Small intestine (tissue), 16 donors: ENCODE data around the gene MBD3L2B. TPM values are rescaled to one million over a fixed set of nuclear protein-coding genes. Genes with fewer than 3 reads are reported as not detected.
"Not testable (repeated sequence)": the region's sequence is repeated elsewhere in the genome, so short reads cannot be mapped to it uniquely, and the experiment has no call there.

Experiments used
- DNase-seq, 2 donors: peaks; one replicate each; pipeline versions ENCODE4 v3.0.0 to v3.0.0-alpha.2; 2013
- FAIRE-seq: peaks from 2 replicates; lab custom pipeline; 2012; peaks lifted over from hg19 to GRCh38; lab: Jason Lieb, UNC
- H3K27ac ChIP-seq, 3 donors: one replicate each; pipeline ENCODE4 v1.5.1; 2013; ENCODE audit warnings: low read length in 2 of 3, mild to moderate bottlenecking in 2 of 3, control low read depth in 1 of 3, inconsistent platforms in 1 of 3, low read depth in 1 of 3, moderate library complexity in 1 of 3
- H3K27me3 ChIP-seq, 3 donors: one replicate each; pipeline ENCODE4 v1.6.1; 2013; ENCODE audit warnings: low read length in 3 of 3, inconsistent platforms in 1 of 3; ENCODE audit not compliant: control insufficient read depth in 3 of 3, insufficient read depth in 3 of 3
- H3K36me3 ChIP-seq, 3 donors: one replicate each; pipeline ENCODE4 v1.6.1; 2013; ENCODE audit warnings: low read length in 3 of 3, inconsistent platforms in 1 of 3, low read depth in 1 of 3, mild to moderate bottlenecking in 1 of 3, moderate library complexity in 1 of 3; ENCODE audit not compliant: control insufficient read depth in 3 of 3, insufficient read depth in 2 of 3
- H3K4me1 ChIP-seq, 3 donors: one replicate each; pipeline ENCODE4 v1.6.1; 2013; ENCODE audit warnings: low read length in 2 of 3, inconsistent platforms in 1 of 3, low read depth in 1 of 3, mild to moderate bottlenecking in 1 of 3, moderate library complexity in 1 of 3; ENCODE audit not compliant: control insufficient read depth in 3 of 3, insufficient read depth in 2 of 3
- H3K4me3 ChIP-seq, 3 donors: one replicate each; pipeline ENCODE4 v1.5.1; 2013; ENCODE audit warnings: low read length in 3 of 3, control low read depth in 1 of 3, inconsistent platforms in 1 of 3, low read depth in 1 of 3, mild to moderate bottlenecking in 1 of 3, moderate library complexity in 1 of 3
- H3K9me3 ChIP-seq, 2 donors: one replicate each; pipeline ENCODE4 v1.6.1; 2013; ENCODE audit warnings: low read depth in 1 of 2, low read length in 1 of 2; ENCODE audit not compliant: control insufficient read depth in 2 of 2, insufficient read depth in 1 of 2
- WGBS, 3 donors: extraction: QIAGEN DNeasy Blood & Tissue Kit; methylation state at CpG; one replicate each; pipeline ENCODE4 v1.1.7; 2013; 5-methylcytosine and 5-hydroxymethylcytosine counted together
- long read RNA-seq, 10 donors: transcript quantifications; one replicate each; lab custom pipeline, GENCODE V29; 2026
- polyA plus RNA-seq, 4 donors: library from polyadenylated mRNA; stranded (reverse) in 3 of 4; unstranded in 1 of 4; fragments of 200-250 nt in 3 of 4; fragments of 120-200 nt in 1 of 4; gene quantifications; one replicate each; pipeline versions ENCODE4 v1.2.1 to v1.2.3, GENCODE V29; 2013
- donor health status: healthy with polysubstance abuse.
- donor health status: control.
- donor health status: control.
- donor health status: Bipolar disorder and iron deficiency.
- donor health status: healthy.

Gene MBD3L2B
- polyA plus RNA-seq, result under 1 TPM in 1 of 4 donors, not detected in 3; 0.09 TPM
- long read RNA-seq, donor 1, result 0 reads
- long read RNA-seq, donor 2, result 0 reads
- long read RNA-seq, donor 3, result 0 reads
- long read RNA-seq, donor 4, result 0 reads
- long read RNA-seq, donor 5, result 0 reads
- long read RNA-seq, donor 6, result 0 reads
- long read RNA-seq, donor 7, result 0 reads
- long read RNA-seq, donor 8, result 0 reads
- long read RNA-seq, donor 9, result 0 reads
- long read RNA-seq, donor 10, result 0 reads

- not testable (repeated sequence) for FAIRE-seq, H3K27ac ChIP-seq, H3K9me3 ChIP-seq, H3K4me3 ChIP-seq, DNase-seq, H3K27me3 ChIP-seq, H3K36me3 ChIP-seq, H3K4me1 ChIP-seq
- WGBS, 3 donors, result no CpG with 5 or more reads among the region's 6 CpGs
These were observed at the start of gene MBD3L2B for GRCh38 chr19:7021331-7021730. Gene MBD3L2B (minus strand): TSS chr19:7021431. CDS start chr19:7021397, 34 bp downstream.

GRCh38 chr19:7069904-7070226, 48.6 kb upstream of the MBD3L2B start:
- DNase-seq (no peak), FAIRE-seq (no peak)
- Histone ChIP-seq H3K36me3 (peaks cover 7 to 35% (median 11%) of the 10 kb centered on the region in 3 donors), H3K9me3 (peaks cover 0 to 14% of the 10 kb centered on the region in 2 donors), H3K4me3 (peak overlapping the region; percentile 82 to 97 (median 84)), H3K4me1 (peaks cover 2 to 6% (median 4%) of the 10 kb centered on the region in 3 donors), H3K27me3 (no peaks in the 10 kb centered on the region), H3K27ac (peak overlapping the region; percentile 28 to 92 (median 90))
- 0 to 1% (median 1%) methylated on average over 12 of the region's 12 CpGs for WGBS, 3 donors

- H3K4me3 ChIP-seq, result peak within 1 kb of the TSS; percentile 82 to 97 (median 84)
- peaks cover 5 to 29% (median 11%) of the 10 kb centered on the region in 3 donors for H3K36me3 ChIP-seq
These were observed 48.0 kb upstream of the MBD3L2B start, which contains the start of gene ZNF557 for GRCh38 chr19:7069042-7069903. Gene ZNF557 (plus strand): TSS chr19:7069703. CDS start chr19:7075075, 5,372 bp downstream.

DNA sequence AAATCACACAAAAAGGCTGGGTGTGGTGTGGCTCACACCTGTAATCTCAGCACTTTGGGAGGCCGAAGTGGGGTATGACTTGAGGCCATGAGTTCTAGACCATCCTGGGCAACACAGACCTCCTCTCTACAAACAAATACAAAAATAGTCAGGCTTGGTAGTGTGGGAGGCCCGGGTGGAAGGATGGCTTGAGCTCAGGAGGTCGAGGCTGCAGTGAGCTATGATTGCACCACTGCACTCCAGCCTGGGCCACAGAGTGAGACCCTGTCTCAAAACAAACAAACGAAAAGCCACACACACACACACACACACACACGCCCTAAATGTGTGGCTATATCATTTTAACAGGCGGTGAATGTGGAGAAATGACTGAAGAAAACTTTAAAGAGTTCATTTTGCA, 47.4 kb upstream of the MBD3L2B start:
- WGBS, 3 donors, result 59 to 73% (median 65%) methylated on average over 6 of the region's 6 CpGs
- H3K27ac ChIP-seq, result peak overlapping the region in 1 of 3 donors; percentile 37

More at GRCh38 chr19:7069042-7069903, 48.0 kb upstream of the MBD3L2B start, which contains the start of gene ZNF557:
- FAIRE-seq (no peak), DNase-seq (peak; percentile 98 to 99)
- peaks cover 2 to 6% (median 4%) of the 10 kb centered on the region in 3 donors for H3K4me1 ChIP-seq
- no peaks in the 10 kb centered on the region for H3K27me3 ChIP-seq
- H3K9me3 ChIP-seq, result peaks cover 0 to 12% of the 10 kb centered on the region in 2 donors
- WGBS, 3 donors, result 1% methylated on average over 53 to 56 of the region's 56 CpGs
- H3K27ac ChIP-seq, result peak within 1 kb of the TSS; percentile 28 to 92 (median 90)

GRCh38 chr19:7067716-7068115, 46.5 kb upstream of the MBD3L2B start:
- 87 to 88% (median 88%) methylated on average over 2 of the region's 2 CpGs for WGBS, 3 donors

More for the DNA sequence above, 47.4 kb upstream of the MBD3L2B start:
- DNase-seq (no peak), FAIRE-seq (no peak)
- no peaks in the 10 kb centered on the region for H3K27me3 ChIP-seq
- H3K4me1 ChIP-seq, result peaks cover 2 to 6% (median 4%) of the 10 kb centered on the region in 3 donors
- peaks cover 0 to 8% of the 10 kb centered on the region in 2 donors for H3K9me3 ChIP-seq
- H3K36me3 ChIP-seq, result peaks cover 5 to 22% (median 10%) of the 10 kb centered on the region in 3 donors
- H3K4me3 ChIP-seq, result no peak overlapping the region

DNA sequence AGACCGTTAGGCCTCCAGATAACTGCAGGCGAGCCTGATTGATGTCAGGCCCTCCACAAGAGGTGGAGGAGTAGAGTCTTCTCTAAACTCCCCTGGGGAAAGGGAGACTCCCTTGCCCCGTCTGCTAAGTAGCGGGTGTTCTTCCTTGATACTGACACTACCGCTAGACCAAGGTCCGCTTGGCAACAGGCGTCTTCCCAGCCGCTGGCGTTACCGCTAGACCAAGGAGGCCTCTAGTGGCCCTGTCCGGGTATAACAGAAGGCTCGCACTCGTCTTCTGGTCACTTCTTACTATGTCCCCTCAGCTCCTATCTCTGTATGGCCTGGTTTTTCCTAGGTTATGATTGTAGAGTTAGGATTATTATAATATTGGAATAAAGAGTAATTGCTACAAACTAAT, 45.9 kb upstream of the MBD3L2B start:
- 43 to 55% (median 47%) methylated on average over 13 of the region's 13 CpGs for WGBS, 3 donors
- DNase-seq, result peak in 1 of 2 donors; percentile 58
- H3K4me3 ChIP-seq, H3K27me3 ChIP-seq, H3K4me1 ChIP-seq, H3K36me3 ChIP-seq, H3K9me3 ChIP-seq, FAIRE-seq, H3K27ac ChIP-seq: not testable (repeated sequence)

More at GRCh38 chr19:7067716-7068115, 46.5 kb upstream of the MBD3L2B start:
- Histone ChIP-seq H3K9me3 (peaks cover 0 to 6% of the 10 kb centered on the region in 2 donors), H3K36me3 (peaks cover 5 to 14% (median 5%) of the 10 kb centered on the region in 3 donors), H3K27ac (no peak overlapping the region), H3K27me3 (no peaks in the 10 kb centered on the region), H3K4me3 (no peak overlapping the region), H3K4me1 (peaks cover 2 to 6% (median 4%) of the 10 kb centered on the region in 3 donors)
- DNase-seq (no peak), FAIRE-seq (no peak)

- Histone ChIP-seq H3K4me1 (no peaks in the 10 kb centered on the region), H3K4me3 (no peak overlapping the region), H3K9me3 (peaks cover 0 to 6% of the 10 kb centered on the region in 2 donors), H3K27me3 (no peaks in the 10 kb centered on the region), H3K36me3 (no peaks in the 10 kb centered on the region), H3K27ac (no peak overlapping the region)
- DNase-seq (peak in 1 of 2 donors; percentile 1), FAIRE-seq (no peak)
- 91 to 92% (median 91%) methylated on average over 9 of the region's 9 CpGs for WGBS, 3 donors
These were observed 42.7 kb upstream of the MBD3L2B start for GRCh38 chr19:7063764-7064418.

DNA sequence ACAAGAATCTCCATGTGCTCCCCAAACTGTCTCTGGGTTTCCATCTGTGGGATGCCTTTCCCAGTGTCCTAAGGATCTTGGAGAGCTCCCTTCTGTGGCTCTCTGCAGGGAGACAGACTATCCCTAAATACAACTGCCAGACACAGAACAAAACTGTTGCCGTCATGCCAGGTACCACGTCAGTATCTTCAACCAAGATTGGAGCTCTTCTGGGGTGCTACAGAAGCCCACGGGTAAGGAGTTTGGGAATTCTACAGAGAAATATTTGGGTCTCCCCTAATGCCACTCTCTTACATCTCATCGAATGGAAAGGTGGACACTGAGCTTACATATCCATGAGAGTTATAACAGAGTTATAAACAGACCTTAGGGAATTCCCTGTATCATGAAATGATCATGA, 42.1 kb upstream of the MBD3L2B start:
- FAIRE-seq (no peak), DNase-seq (peak in 1 of 2 donors; percentile 2)
- H3K27me3 ChIP-seq, result no peaks in the 10 kb centered on the region
- H3K4me3 ChIP-seq, result no peak overlapping the region
- no peaks in the 10 kb centered on the region for H3K4me1 ChIP-seq
- H3K9me3 ChIP-seq, result peaks cover 0 to 6% of the 10 kb centered on the region in 2 donors
- H3K36me3 ChIP-seq, result no peaks in the 10 kb centered on the region
- no peak overlapping the region for H3K27ac ChIP-seq
- 77 to 82% (median 81%) methylated on average over 4 of the region's 4 CpGs for WGBS, 3 donors
